ENCODE results near the gene USP34.
"Not testable (repeated sequence)": the region's sequence is repeated elsewhere in the genome, so short reads cannot be mapped to it uniquely, and the experiment has no call there.

USP34 gene

DNA sequence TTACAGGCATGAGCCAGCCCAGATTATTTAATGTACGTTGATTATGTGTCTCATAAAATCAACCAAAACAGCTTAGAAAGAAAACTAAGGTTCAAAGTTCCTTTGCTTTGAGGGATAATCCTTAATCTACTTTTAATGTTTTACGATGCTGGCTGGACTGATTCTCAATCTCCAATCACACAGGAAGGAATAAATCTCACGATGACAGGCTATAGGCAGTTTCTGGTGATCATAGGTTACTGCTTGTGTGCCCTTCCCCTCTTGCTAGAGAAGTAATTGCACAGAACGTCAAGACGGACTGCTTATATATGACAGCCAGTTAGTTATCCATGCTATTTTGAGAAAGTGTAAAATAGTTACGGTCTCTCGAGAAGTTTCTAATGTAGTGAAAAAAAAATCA lies 265.8 kb downstream of the USP34 start:
- Histone ChIP-seq H2BK5ac (ENCODE audit: low read depth, low read length, poor library complexity, severe bottlenecking) (no peak overlapping the region), H2BK120ac (ENCODE audit: low read depth, low read length) (no peak overlapping the region), H4K91ac (ENCODE audit: low read length) (no peak overlapping the region), H3K23ac (ENCODE audit: low read length in 2 of 2) (no peak overlapping the region), H3K36me3 (ENCODE audit: control insufficient read depth in 1 of 2, insufficient read depth in 2 of 2, low read depth in 1 of 2, low read length in 2 of 2) (peaks cover 11 to 98% of the 10 kb centered on the region in 2 experiments), H3K14ac (ENCODE audit: low read length in 2 of 2) (no peak overlapping the region), H3K18ac (ENCODE audit: low read depth in 1 of 2, low read length in 2 of 2) (no peak overlapping the region), H3K79me1 (replicated peaks; ENCODE audit: low read length, poor library complexity, severe bottlenecking) (peaks cover 11% of the 10 kb centered on the region), H3K4me2 (ENCODE audit: low read length, poor library complexity, severe bottlenecking) (no peak overlapping the region), H2BK12ac (ENCODE audit: low read length in 2 of 2) (no peak overlapping the region), H3K4me3 (ENCODE audit: insufficient read depth in 1 of 2, low read depth in 1 of 2, low read length in 2 of 2) (no peak overlapping the region), H3K9ac (ENCODE audit: low read length) (no peak overlapping the region), H3K27ac (ENCODE audit: low read length, poor library complexity, severe bottlenecking) (no peak overlapping the region), H2AK5ac (ENCODE audit: low read length, severe bottlenecking) (no peak overlapping the region), H3K4me1 (ENCODE audit: control insufficient read depth, insufficient read depth, low read depth, low read length) (no peaks in the 10 kb centered on the region), H2BK15ac (ENCODE audit: low read depth, poor library complexity, severe bottlenecking) (no peak overlapping the region), H2AFZ (ENCODE audit: low read depth, low read length) (no peak overlapping the region), H3K27me3 (ENCODE audit: control insufficient read depth in 1 of 2, insufficient read depth in 1 of 2, low read length in 2 of 2) (no peaks in the 10 kb centered on the region), H3K9me3 (ENCODE audit: control insufficient read depth, low read length) (no peaks in the 10 kb centered on the region), H4K8ac (ENCODE audit: low read length) (no peak overlapping the region), H3K4ac (ENCODE audit: low read depth in 1 of 2, low read length in 2 of 2) (no peak overlapping the region)
- WGBS: 96% methylated on average over 2 of the region's 7 CpGs
- DNase-seq: no peak

DNA sequence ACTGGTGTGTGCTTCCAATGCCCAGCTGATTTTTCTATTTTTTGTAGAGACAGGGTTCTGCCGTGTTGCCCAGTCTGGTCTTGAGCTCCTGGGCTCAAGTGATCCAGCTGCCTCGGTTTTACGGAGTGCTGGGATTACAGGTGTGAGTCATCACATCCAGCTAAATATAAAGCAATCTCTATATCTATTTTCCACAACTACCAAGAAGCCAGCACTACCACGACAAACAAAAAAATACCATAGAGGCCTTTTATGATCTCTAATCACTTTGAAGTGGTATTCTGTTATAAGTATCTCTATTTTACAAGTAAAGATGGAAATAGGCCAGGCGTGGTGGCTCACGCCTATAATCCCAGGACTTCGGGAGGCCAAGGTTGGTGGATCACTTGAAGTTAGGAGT lies 274.2 kb downstream of the USP34 start:
- 93% methylated on average over 3 of the region's 7 CpGs for WGBS
- Histone ChIP-seq H4K8ac (ENCODE audit: low read length) (no peak overlapping the region), H3K27ac (ENCODE audit: low read length, poor library complexity, severe bottlenecking) (no peak overlapping the region), H3K9me3 (ENCODE audit: control insufficient read depth, low read length) (no peaks in the 10 kb centered on the region), H3K27me3 (ENCODE audit: control insufficient read depth in 1 of 2, insufficient read depth in 1 of 2, low read length in 2 of 2) (no peaks in the 10 kb centered on the region), H2BK15ac (ENCODE audit: low read depth, poor library complexity, severe bottlenecking) (no peak overlapping the region), H4K91ac (ENCODE audit: low read length) (no peak overlapping the region), H2AK5ac (ENCODE audit: low read length, severe bottlenecking) (no peak overlapping the region), H3K14ac (ENCODE audit: low read length in 2 of 2) (no peak overlapping the region), H2AFZ (ENCODE audit: low read depth, low read length) (no peak overlapping the region), H3K9ac (ENCODE audit: low read length) (no peak overlapping the region), H3K36me3 (ENCODE audit: control insufficient read depth in 1 of 2, insufficient read depth in 2 of 2, low read depth in 1 of 2, low read length in 2 of 2) (peaks cover 19 to 77% of the 10 kb centered on the region in 2 experiments), H3K4ac (ENCODE audit: low read depth in 1 of 2, low read length in 2 of 2) (no peak overlapping the region), H3K18ac (ENCODE audit: low read depth in 1 of 2, low read length in 2 of 2) (no peak overlapping the region), H2BK120ac (ENCODE audit: low read depth, low read length) (no peak overlapping the region), H3K4me3 (ENCODE audit: insufficient read depth in 1 of 2, low read depth in 1 of 2, low read length in 2 of 2) (no peak overlapping the region), H3K79me1 (replicated peaks; ENCODE audit: low read length, poor library complexity, severe bottlenecking) (peaks cover 6% of the 10 kb centered on the region), H3K4me2 (ENCODE audit: low read length, poor library complexity, severe bottlenecking) (no peak overlapping the region), H2BK12ac (ENCODE audit: low read length in 2 of 2) (no peak overlapping the region), H3K4me1 (ENCODE audit: control insufficient read depth, insufficient read depth, low read depth, low read length) (no peaks in the 10 kb centered on the region), H3K23ac (ENCODE audit: low read length in 2 of 2) (no peak overlapping the region), H2BK5ac (ENCODE audit: low read depth, low read length, poor library complexity, severe bottlenecking) (no peak overlapping the region)
- DNase-seq: no peak

DNA sequence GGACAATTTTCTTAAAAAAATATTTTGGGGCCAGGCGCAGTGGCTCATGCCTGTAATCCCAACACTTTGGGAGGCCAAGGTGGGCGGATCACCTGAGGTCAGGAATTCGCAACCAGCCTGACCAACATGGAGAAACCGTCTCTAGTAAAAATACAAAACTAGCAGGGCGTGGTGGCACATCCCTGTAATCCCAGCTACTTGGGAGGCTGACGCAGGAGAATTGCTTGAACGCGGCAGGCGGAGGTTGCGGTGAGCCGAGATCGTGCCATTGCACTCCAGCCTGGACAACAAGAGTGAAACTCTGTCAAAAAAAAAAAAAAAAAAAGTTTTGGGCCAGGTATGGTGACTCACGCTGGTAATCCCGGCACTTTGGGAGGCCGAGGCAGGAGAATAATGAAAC lies 276.2 kb downstream of the USP34 start:
- not testable (repeated sequence) for H3K18ac ChIP-seq (ENCODE audit: low read depth in 1 of 2, low read length in 2 of 2)

DNA sequence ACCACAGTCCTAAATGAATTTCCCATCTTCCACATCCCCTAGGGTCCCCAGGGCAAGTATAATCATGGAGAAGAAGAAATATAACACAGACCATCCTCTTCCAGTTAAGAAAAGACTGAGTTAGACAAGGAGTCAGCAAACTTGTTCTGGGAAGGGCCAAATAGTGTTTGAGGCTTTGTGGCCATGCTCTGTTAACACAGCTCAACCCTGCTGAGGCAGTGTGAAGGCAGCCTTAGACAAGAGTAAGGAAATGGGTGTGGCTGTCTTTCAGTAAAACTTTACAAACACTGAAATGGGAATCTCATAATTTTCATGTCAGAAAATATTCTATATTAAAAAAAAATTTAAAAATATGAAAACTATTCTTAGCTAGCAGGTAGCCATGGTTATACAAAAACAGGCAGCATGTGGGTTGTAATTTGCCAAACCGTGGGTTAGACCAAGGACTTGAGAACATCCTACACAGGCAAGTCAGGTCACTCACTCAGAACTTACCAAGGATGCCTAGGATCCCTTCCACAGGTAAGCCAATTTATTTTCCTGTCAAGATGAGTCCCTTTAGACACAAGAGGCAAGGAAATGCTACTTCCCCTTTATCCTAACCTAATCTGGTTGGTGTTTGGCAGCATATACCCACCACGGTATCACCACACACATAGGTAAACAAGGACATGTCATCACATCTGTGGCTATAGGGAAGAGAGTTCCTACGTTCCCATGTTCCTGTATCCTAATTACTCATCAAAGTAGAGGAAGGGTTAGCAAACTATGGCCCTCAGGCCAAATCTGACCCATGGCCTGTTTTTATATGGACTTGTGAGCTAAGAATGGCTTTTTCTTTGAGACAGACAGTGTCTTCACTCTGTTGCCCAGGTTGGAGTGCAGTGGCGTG lies 277.0 kb downstream of the USP34 start:
- peaks cover 21 to 79% of the 10 kb centered on the region in 2 experiments for H3K36me3 ChIP-seq (ENCODE audit: control insufficient read depth in 1 of 2, insufficient read depth in 2 of 2, low read depth in 1 of 2, low read length in 2 of 2)
- no peak overlapping the region for H2BK15ac ChIP-seq (ENCODE audit: low read depth, poor library complexity, severe bottlenecking)
- no peak overlapping the region for H2BK5ac ChIP-seq (ENCODE audit: low read depth, low read length, poor library complexity, severe bottlenecking)
- H3K18ac ChIP-seq (ENCODE audit: low read depth in 1 of 2, low read length in 2 of 2): no peak overlapping the region
- H2BK120ac ChIP-seq (ENCODE audit: low read depth, low read length): no peak overlapping the region
- H3K14ac ChIP-seq (ENCODE audit: low read length in 2 of 2): no peak overlapping the region
- no peak for DNase-seq
- no peaks in the 10 kb centered on the region for H3K9me3 ChIP-seq (ENCODE audit: control insufficient read depth, low read length)
- no peak overlapping the region for H3K27ac ChIP-seq (ENCODE audit: low read length, poor library complexity, severe bottlenecking)
- WGBS: 99% methylated on average over 2 of the region's 4 CpGs
- H3K9ac ChIP-seq (ENCODE audit: low read length): no peak overlapping the region
- no peak overlapping the region for H2BK12ac ChIP-seq (ENCODE audit: low read length in 2 of 2)
- H4K91ac ChIP-seq (ENCODE audit: low read length): no peak overlapping the region
- no peaks in the 10 kb centered on the region for H3K4me1 ChIP-seq (ENCODE audit: control insufficient read depth, insufficient read depth, low read depth, low read length)
- H2AK5ac ChIP-seq (ENCODE audit: low read length, severe bottlenecking): no peak overlapping the region
- peaks cover 6% of the 10 kb centered on the region for H3K79me1 ChIP-seq (replicated peaks; ENCODE audit: low read length, poor library complexity, severe bottlenecking)
- H4K8ac ChIP-seq (ENCODE audit: low read length): no peak overlapping the region
- H3K27me3 ChIP-seq (ENCODE audit: control insufficient read depth in 1 of 2, insufficient read depth in 1 of 2, low read length in 2 of 2): no peaks in the 10 kb centered on the region
- no peak overlapping the region for H3K4me3 ChIP-seq (ENCODE audit: insufficient read depth in 1 of 2, low read depth in 1 of 2, low read length in 2 of 2)
- no peak overlapping the region for H2AFZ ChIP-seq (ENCODE audit: low read depth, low read length)
- no peak overlapping the region for H3K4me2 ChIP-seq (ENCODE audit: low read length, poor library complexity, severe bottlenecking)
- no peak overlapping the region for H3K4ac ChIP-seq (ENCODE audit: low read depth in 1 of 2, low read length in 2 of 2)
- no peak overlapping the region for H3K23ac ChIP-seq (ENCODE audit: low read length in 2 of 2)

More for the DNA sequence above, 276.2 kb downstream of the USP34 start:
- not testable (repeated sequence) for H2BK120ac ChIP-seq (ENCODE audit: low read depth, low read length); H3K27me3 ChIP-seq (ENCODE audit: control insufficient read depth in 1 of 2, insufficient read depth in 1 of 2, low read length in 2 of 2); H3K9me3 ChIP-seq (ENCODE audit: control insufficient read depth, low read length); H3K4me2 ChIP-seq (ENCODE audit: low read length, poor library complexity, severe bottlenecking); H3K4me3 ChIP-seq (ENCODE audit: insufficient read depth in 1 of 2, low read depth in 1 of 2, low read length in 2 of 2); H3K4ac ChIP-seq (ENCODE audit: low read depth in 1 of 2, low read length in 2 of 2); H3K27ac ChIP-seq (ENCODE audit: low read length, poor library complexity, severe bottlenecking); H2BK15ac ChIP-seq (ENCODE audit: low read depth, poor library complexity, severe bottlenecking); H2AK5ac ChIP-seq (ENCODE audit: low read length, severe bottlenecking); H2BK12ac ChIP-seq (ENCODE audit: low read length in 2 of 2); H4K91ac ChIP-seq (ENCODE audit: low read length); H3K14ac ChIP-seq (ENCODE audit: low read length in 2 of 2); H3K23ac ChIP-seq (ENCODE audit: low read length in 2 of 2); H4K8ac ChIP-seq (ENCODE audit: low read length); H3K9ac ChIP-seq (ENCODE audit: low read length); DNase-seq; H3K4me1 ChIP-seq (ENCODE audit: control insufficient read depth, insufficient read depth, low read depth, low read length); H2AFZ ChIP-seq (ENCODE audit: low read depth, low read length); H3K79me1 ChIP-seq (replicated peaks; ENCODE audit: low read length, poor library complexity, severe bottlenecking); H2BK5ac ChIP-seq (ENCODE audit: low read depth, low read length, poor library complexity, severe bottlenecking)
- H3K36me3 ChIP-seq (ENCODE audit: control insufficient read depth in 1 of 2, insufficient read depth in 2 of 2, low read depth in 1 of 2, low read length in 2 of 2): peaks cover 17 to 78% of the 10 kb centered on the region in 2 experiments
- 94% methylated on average over 15 of the region's 15 CpGs for WGBS

All from mesenchymal stem cell (in vitro differentiated cells and primary cell).